ENCODE data around the gene RBM48.
"Not testable (repeated sequence)": the region's sequence is repeated elsewhere in the genome, so short reads cannot be mapped to it uniquely, and the experiment has no call there.

Gene RBM48

GRCh38 chr7:92528188-92528957, at the start of gene RBM48, which contains the start of gene PEX1:
TSS of gene RBM48 (plus strand) at chr7:92528795. CDS start at chr7:92528814, 19 bp downstream.
TSS of gene PEX1 (minus strand) at chr7:92528520. CDS start at chr7:92528435, 85 bp downstream.
- DNase-seq = peak; percentile 87

DNA sequence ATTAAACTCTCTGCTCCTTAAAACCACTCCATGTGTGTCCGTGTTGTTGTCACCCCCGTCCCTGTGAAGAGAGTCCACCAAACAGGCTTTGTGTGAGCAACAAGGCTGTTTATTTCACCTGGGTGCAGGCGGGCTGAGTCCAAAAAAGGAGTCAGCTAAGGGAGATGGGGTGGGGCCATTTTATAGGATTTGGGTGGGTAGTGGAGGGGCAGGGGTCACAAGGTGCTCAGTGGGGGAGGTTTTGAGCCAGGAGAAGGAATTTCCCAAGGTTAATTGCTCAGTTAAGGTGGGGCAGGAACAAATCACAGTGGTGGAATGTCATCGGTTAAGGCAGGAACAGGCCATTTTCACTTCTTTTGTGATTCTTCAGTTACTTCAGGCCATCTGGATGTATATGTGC, 49.4 kb upstream of the RBM48 start:
- DNase-seq = not testable (repeated sequence)

GRCh38 chr7:92483624-92484023, 45.0 kb upstream of the RBM48 start:
- not testable (repeated sequence) for DNase-seq

DNA sequence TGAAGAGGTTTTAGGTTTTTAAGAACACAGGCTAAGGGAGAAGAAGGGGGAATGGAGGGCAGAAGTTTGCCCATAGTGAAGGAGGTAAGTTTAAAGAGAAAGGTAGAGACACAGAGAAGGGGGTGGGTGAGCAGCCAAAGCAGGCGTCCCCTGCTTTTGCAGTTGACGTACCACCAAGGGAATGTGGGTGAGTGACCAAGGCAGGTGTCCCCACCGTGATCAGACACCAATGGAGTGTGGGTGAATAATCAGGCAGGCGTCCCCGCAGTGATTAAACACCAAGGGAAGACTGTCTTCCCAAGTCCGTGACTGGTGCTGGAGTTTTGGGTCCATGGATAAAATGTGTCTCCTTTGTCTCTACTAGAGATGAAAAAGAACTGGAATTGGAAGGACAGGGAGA, 44.4 kb upstream of the RBM48 start:
- DNase-seq = not testable (repeated sequence)

GRCh38 chr7:92485267-92485892, 43.2 kb upstream of the RBM48 start:
- no peak for DNase-seq

- no peak for DNase-seq
Measured at GRCh38 chr7:92485974-92486373, 42.6 kb upstream of the RBM48 start.

- DNase-seq = no peak
Measured at GRCh38 chr7:92487804-92488203, 40.8 kb upstream of the RBM48 start.

DNA sequence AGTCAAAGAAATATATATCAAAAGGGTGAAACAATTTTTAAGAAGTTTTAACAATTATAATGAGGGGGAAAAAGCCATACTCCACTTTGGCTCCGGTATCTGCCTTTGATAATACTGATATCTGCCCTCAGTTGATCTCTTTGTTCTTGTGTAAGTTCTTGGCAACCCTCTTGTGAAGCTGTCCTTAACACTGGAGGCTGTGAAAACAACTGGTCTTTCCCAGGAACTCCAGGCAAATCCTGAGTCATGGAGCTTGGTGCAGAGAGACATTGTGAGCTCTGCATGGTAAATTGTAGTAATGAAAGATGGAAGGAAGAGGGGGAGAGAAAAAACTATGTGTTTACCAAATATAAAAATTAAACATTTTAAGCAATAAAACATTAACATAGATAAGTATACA, 39.0 kb upstream of the RBM48 start:
- no peak for DNase-seq

GRCh38 chr7:92496876-92497275, 31.7 kb upstream of the RBM48 start:
- no peak for DNase-seq

GRCh38 chr7:92498557-92498956, 30.0 kb upstream of the RBM48 start:
- DNase-seq = no peak

GRCh38 chr7:92503767-92504166, 24.8 kb upstream of the RBM48 start:
- DNase-seq = no peak

DNA sequence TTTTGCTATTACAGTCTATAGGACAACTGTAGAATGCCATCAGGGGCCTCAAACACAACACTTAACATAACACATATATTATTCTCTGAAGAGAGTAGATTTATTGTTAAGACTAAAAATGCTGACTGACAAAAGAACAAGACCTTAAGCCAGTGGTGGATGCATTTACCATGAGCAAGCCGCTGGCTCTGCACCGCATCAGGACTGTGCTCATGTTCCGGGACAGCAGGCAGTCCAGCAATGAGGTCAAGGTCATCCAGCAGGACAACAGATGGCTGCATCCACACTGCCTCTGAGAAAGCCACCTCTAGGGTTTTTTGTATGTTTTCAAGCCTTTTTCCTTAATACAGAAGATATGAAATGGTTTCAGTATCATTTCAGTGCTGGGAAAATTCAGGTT, 24.0 kb upstream of the RBM48 start:
- no peak for DNase-seq

DNA sequence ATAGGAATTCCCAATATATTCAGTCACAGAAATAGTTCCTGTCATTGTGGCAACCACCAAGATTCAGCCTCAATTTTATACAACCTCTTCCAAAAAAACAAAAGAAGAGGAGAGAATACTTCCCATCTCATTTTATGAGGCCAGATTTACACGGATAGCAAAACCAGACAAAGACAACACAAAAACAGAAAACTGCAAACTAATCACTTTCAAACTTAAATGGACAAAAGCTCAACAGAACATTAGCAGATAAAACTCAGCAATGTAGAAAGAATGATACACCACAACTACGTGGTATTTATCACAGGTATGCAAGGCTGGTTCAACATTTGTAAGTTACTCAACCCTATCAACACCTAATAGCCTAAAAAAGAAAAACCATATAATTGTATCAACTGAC, 22.2 kb upstream of the RBM48 start:
- DNase-seq = no peak

DNA sequence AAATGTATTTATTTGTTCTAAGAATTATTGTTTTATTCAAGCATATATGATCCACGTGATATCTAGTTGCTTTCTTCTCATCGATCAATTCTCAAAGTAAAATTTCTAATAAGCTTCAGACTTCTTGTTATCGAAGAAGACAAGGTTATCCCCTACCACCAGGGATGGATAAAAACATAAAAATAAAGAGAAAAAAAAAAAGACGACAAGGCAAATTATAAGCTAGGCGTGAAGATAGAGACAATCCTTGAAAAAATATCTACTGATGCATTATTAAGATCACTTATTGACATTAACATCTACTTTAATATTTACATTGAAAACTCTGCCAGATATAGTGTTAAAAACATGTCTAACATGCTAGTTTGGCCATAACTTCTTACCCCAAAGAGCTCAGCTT, 19.6 kb upstream of the RBM48 start:
- no peak for DNase-seq

GRCh38 chr7:92513167-92513902, 15.3 kb upstream of the RBM48 start:
- DNase-seq = no peak

DNA sequence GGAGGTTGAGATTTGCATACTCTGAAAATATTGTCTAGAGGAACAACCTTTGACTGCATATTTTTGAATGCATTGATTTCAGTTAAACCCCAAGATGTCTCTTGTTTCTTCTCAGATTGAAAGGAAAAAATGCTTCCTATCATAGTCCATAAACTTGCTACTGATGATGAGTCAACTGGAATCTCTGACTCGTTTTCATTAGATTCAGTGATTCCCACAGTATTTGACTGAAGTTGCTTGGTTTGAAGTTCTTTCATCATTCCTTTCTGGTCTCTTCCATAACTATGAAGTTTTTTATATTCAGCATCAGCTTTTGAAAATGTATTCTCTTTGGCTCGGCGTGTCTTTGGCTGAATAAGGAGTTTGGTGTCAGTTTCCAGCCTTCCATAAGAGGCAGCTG, 11.0 kb upstream of the RBM48 start:
- DNase-seq = no peak

DNA sequence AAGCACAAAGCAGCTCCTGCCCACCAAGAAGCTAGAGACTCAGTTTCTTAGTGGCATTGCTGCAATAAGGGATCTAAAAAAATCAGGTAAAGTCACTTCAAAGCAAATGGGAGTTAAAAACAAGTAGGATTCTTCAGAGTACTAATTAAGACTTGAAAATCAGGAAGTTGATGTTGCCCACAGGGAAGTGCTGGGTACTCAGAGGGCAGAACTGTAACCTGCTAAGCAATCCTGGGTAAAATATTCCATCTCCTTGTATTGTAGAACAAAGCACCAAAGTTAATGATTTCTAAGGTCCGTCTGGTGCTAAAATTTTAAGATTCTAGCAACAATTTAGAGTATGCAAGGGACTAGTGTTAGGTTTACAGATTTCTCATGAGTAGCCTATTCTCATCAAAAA, 8.6 kb upstream of the RBM48 start:
- no peak for DNase-seq

GRCh38 chr7:92523110-92523509, 5.5 kb upstream of the RBM48 start:
- no peak for DNase-seq

DNA sequence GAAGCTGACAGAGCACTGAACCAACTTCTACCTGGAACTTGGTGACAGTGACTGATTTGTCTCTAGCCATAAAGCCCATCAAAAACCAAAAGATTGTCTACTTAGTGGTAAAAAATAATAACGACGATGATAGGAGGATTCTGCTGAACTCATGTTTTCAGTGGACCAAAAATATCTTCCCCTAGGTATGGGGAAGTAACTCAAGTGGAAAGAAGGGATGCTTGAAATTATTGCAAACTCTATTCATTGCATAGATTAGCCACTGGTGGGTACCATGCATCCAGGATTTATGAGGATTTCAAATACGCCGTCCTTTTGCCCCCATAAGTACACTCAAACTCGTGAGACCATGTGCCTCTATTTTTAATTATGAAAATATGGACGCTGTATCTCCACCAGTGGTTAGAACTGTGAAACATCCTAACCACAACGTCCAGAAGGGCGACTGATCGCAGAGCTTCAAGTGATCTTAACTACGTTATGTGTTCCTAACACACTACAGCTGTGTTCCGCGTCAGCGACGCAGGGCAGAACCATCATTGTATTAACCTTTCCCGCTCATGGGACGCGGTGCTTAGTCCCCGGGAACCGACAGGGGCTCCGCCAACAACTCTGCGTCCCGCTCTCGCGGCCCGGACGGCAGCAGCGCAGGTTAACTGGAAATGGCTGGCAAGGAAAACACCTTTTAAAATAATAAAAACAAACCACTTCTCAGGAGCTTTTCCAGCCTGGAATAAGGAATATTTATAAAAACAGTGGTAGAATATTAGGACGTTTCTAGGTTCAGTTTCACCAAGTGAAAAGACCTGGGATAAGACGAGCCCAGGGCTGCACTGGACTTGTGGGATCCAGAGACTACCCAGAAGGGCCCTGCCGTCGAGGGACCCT, 1.1 kb upstream of the RBM48 start:
- DNase-seq = peak; percentile 53

GRCh38 chr7:92528958-92529264, 316 bp downstream of the RBM48 start:
- no peak for DNase-seq

GRCh38 chr7:92534572-92534971, 6.0 kb downstream of the RBM48 start:
- DNase-seq = no peak

GRCh38 chr7:92543542-92543941, 14.9 kb downstream of the RBM48 start:
- not testable (repeated sequence) for DNase-seq

- not testable (repeated sequence) for DNase-seq
Measured at GRCh38 chr7:92545116-92545515, 16.5 kb downstream of the RBM48 start.
